Left ventricle myocardium inferior (tissue), 1 donor: ENCODE results near the gene SEH1L. TPM values are rescaled to one million over a fixed set of nuclear protein-coding genes. Genes with fewer than 3 reads are reported as not detected.

ENCODE experiments used
- DNase-seq: peaks from one replicate; pipeline ENCODE4 v3.0.0-alpha.2; 2020
- H3K27ac ChIP-seq: fragments of 200-600 bp; replicated peaks from 2 replicates; pipeline ENCODE4 v1.8.0; 2021
- H3K27me3 ChIP-seq: fragments of 200-600 bp; 2 replicates; pipeline ENCODE4 v1.8.0; 2021; ENCODE audit warnings: low read depth
- H3K36me3 ChIP-seq: fragments of 200-600 bp; 2 replicates; pipeline ENCODE4 v1.8.0; 2021
- H3K4me1 ChIP-seq: fragments of 200-600 bp; 2 replicates; pipeline ENCODE4 v1.8.0; 2021
- H3K4me3 ChIP-seq: fragments of 200-600 bp; 2 replicates; pipeline ENCODE4 v1.8.0; 2021; ENCODE audit warnings: mild to moderate bottlenecking, moderate library complexity
- H3K9me3 ChIP-seq: fragments of 200-600 bp; replicated peaks from 2 replicates; pipeline ENCODE4 v1.8.0; 2021
- CTCF ChIP-seq: fragments of 200-600 bp; IDR thresholded peaks from 2 replicates; pipeline ENCODE4 v1.8.0; 2021; ENCODE audit warnings: antibody characterized with exemption, mild to moderate bottlenecking, borderline replicate concordance
- intact Hi-C: fragments of 100-400 bp; cut with micrococcal nuclease; formaldehyde crosslinking; loops from one replicate; pipeline ENCODE4 v1.11.0; 2022
- total RNA-seq: library from RNA; stranded (reverse); fragmentation: NEBNext Ultra II Directional; extraction: Animal tissue kit (Norgen Biotek cat#: 25700); gene quantifications from one replicate; pipeline ENCODE4 v1.2.1, GENCODE V29; 2021
- donor health status: DM: no; HTN: yes; CAD: no; lungs with severe emphysema.

The SEH1L gene
- total RNA-seq, 1 donor from 2014 or later = 18.1 TPM

GRCh38 chr18:12922266-12922665 is 25.5 kb upstream of the SEH1L start:
- intact Hi-C loops = no loop called here
- H3K27ac ChIP-seq = no peak overlapping the region

GRCh38 chr18:12924616-12925015 is 23.2 kb upstream of the SEH1L start:
- no peaks in the 10 kb centered on the region for H3K4me1 ChIP-seq
- H3K27ac ChIP-seq = no peak overlapping the region
- TF ChIP-seq CTCF = no peak

More at GRCh38 chr18:12922266-12922665, 25.5 kb upstream of the SEH1L start:
- Histone ChIP-seq H3K27me3 (no peaks in the 10 kb centered on the region), H3K4me3 (no peak overlapping the region), H3K9me3 (no peaks in the 10 kb centered on the region), H3K36me3 (no peaks in the 10 kb centered on the region), H3K4me1 (no peaks in the 10 kb centered on the region)
- DNase-seq = no peak
- TF ChIP-seq CTCF = no peak

GRCh38 chr18:12928206-12928605 is 19.6 kb upstream of the SEH1L start:
- intact Hi-C loops = no loop called here
- Histone ChIP-seq H3K4me1 (no peaks in the 10 kb centered on the region), H3K27ac (no peak overlapping the region), H3K9me3 (no peaks in the 10 kb centered on the region), H3K36me3 (no peaks in the 10 kb centered on the region), H3K4me3 (no peak overlapping the region), H3K27me3 (no peaks in the 10 kb centered on the region)
- no peak for TF ChIP-seq CTCF
- DNase-seq = no peak

More at GRCh38 chr18:12924616-12925015, 23.2 kb upstream of the SEH1L start:
- intact Hi-C loops = no loop called here
- DNase-seq = no peak
- no peaks in the 10 kb centered on the region for H3K36me3 ChIP-seq
- no peak overlapping the region for H3K4me3 ChIP-seq
- H3K27me3 ChIP-seq = no peaks in the 10 kb centered on the region
- no peaks in the 10 kb centered on the region for H3K9me3 ChIP-seq

- Histone ChIP-seq H3K4me3 (no peak overlapping the region), H3K27ac (no peak overlapping the region)
- no peak for DNase-seq
Observed at GRCh38 chr18:12928641-12929040, 19.2 kb upstream of the SEH1L start.

GRCh38 chr18:12929477-12930083 is 18.2 kb upstream of the SEH1L start:
- H3K4me1 ChIP-seq = no peaks in the 10 kb centered on the region
- no peak for DNase-seq
- H3K27me3 ChIP-seq = no peaks in the 10 kb centered on the region
- TF ChIP-seq CTCF = no peak
- no peaks in the 10 kb centered on the region for H3K36me3 ChIP-seq
- no peak overlapping the region for H3K27ac ChIP-seq
- no peak overlapping the region for H3K4me3 ChIP-seq
- H3K9me3 ChIP-seq = no peaks in the 10 kb centered on the region
- intact Hi-C loops = loop anchor here (5.0 to 10.0 kb wide), 2 partner anchors 45 to 202 kb away; partner anchors contain the start of gene PTPN2

More at GRCh38 chr18:12928641-12929040, 19.2 kb upstream of the SEH1L start:
- H3K27me3 ChIP-seq = no peaks in the 10 kb centered on the region
- no peaks in the 10 kb centered on the region for H3K4me1 ChIP-seq
- intact Hi-C loops = no loop called here
- no peaks in the 10 kb centered on the region for H3K36me3 ChIP-seq
- H3K9me3 ChIP-seq = no peaks in the 10 kb centered on the region
- TF ChIP-seq CTCF = no peak
